Glomerular endothelial cell (primary cell): ENCODE data around the gene RBFOX1. TPM values are rescaled to one million over a fixed set of nuclear protein-coding genes. Genes with fewer than 3 reads are reported as not detected.
"Not testable (repeated sequence)": the region's sequence is repeated elsewhere in the genome, so short reads cannot be mapped to it uniquely, and the experiment has no call there.

Experiments
- DNase-seq: peaks from one replicate; pipeline ENCODE4 v3.0.0-alpha.2; 2011; ENCODE audit warnings: low read depth, low spot score; ENCODE audit errors: extremely low read depth
- total RNA-seq: library from RNA; depleted of rRNA; stranded (reverse); fragments of >200 nt; gene quantifications from 2 replicates; pipeline ENCODE4 v1.2.3, GENCODE V29; 2015

The RBFOX1 gene
- total RNA-seq, 1 donor from 2014 or later, result not detected

DNA sequence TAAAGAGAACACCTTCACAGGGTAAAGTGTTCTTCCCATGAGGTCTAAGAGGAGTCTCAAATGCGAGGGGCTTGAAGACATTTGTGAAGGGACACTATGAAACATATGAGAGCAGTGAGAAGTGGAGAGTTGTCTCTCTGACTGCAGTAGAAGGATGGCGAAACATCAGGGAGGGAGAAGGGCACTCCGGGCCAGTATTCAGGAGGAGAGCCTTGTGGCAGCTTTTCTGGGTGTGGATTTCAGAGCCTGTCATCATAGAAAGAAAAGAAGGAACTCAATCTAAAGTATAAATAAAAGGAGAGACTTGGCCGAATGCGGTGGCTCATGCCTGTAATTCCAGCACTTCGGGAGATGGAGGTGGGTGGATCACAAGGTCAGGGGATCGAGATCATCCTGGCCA, 117.2 kb downstream of the RBFOX1 start:
- no peak for DNase-seq

DNA sequence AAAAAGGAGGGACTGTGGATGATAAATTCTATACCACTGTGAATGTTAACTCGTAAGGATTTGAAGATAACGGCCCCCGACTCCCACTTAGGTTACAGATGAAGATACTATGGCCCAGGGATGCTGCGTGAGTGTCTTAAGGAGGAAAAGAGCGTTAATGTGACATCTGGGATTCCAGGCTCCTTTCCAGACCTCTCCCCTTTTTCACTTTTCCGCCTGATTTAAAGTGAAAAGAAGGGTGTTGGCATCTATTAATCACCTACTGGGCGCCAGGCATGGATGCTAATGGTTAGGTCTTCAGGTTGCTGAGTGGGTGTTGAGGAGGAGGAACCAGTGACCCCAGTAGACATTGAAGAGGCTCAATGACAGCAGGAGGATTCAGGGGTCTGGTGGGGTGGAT, 117.8 kb downstream of the RBFOX1 start:
- no peak for DNase-seq

DNA sequence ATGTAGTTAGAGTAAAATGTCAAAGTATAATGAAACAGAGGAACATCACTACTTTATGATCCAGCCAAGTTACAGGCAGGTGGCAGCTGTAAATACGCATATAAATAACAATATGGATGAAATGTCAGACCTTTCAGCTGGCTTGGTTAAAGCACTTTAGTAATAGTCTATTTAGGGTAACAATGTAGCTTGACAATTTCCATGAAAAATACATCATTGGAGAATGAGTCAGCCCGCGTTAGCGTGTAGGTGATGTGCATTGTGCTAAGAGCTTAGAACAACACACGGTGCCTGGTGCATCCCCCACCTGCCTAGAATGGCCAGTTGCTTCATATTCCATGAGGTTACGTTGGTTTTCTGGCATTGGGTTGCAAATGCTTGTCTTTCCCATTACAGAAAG, 119.4 kb downstream of the RBFOX1 start:
- no peak for DNase-seq

DNA sequence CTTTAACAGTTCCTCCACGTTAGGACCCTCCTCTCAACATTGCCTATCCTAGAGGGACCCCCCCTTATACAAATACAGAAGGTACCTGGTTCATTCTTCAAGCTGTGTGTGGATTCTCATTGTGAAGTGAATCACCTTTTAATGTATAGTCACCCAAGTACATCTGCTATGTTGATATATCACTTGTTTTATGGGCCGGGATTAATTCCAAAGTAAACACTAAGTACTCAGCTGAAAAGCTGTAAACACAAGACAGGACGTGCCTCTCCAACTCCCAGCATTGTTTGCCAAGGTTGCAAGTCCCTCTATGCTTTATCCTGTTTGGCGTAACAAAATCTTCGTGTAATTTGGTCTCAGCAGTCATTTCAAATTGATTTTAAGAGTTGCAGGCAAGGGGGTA, 123.6 kb downstream of the RBFOX1 start:
- no peak for DNase-seq

DNA sequence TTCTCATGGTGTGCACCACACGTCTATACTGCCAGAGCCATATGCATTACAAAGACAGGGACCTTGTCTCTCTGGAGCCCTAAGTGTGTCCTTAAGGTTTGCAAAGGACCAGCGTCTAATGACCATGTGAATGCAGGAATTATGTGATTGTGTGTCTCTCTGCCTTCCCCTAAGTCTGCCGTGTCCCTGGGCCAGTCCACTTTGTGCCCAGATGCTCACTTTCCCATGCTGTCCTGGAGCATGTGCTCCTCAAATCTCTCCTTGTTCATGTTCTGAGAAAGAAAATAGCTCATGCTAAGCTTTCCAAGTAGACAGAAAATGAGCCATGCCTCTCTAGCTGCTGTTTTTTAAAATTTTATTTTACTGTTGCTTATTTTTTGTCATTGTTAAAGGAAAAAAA, 125.5 kb downstream of the RBFOX1 start:
- no peak for DNase-seq

DNA sequence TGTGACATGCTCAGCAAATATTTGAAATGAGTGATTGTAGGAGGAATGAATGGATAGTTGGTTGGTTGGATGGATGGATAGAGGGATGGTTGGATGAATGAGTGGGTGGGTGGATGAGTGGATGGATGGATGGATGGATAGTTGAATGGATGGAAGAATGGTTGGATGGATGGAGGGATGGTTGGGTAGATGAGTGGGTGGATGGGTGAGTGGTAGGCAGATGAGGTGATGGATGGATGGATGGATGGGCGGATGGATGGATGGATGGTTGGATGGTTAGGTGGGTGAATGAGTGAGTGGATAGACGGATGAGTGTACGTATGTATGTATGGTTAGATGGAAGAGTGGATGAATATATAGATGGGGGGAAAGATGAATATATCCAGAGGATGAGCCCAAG, 137.7 kb downstream of the RBFOX1 start:
- no peak for DNase-seq

DNA sequence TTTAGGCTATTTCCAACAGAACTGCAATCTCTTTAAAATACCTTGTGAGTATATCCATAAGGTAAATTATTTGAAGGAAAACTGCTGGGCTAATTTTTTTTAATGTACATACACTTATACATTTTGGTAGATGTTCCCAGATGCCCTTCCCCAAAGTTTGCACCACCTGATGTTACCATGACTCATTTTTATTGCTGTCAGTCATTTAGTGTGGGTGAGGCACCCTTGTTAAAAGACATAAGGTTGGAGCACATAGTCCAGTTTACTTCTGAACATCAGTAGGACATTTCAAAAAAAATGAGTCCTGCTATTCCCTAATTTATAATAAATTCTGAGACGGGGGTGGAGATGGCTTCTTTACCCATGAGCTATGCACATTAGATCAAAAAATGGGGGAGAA, 138.6 kb downstream of the RBFOX1 start:
- no peak for DNase-seq

DNA sequence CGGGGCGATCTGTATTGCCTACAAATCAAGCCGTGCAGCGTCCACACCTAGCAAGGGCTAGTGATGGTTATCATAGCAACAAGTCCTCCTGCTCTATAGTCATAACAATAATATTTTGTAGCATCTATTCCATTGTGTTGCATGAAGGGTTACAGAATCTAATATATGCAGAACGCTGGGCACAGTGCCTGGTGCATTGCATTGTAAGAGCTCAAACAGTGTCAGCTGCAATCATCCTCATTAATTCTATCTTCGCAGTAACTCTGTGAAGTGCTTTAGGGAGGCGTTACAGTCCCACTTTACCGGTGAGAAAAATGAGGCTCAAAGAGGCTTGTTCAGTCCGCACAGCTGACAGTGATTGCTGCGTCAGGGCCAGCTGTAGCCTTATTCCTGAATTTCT, 149.4 kb downstream of the RBFOX1 start:
- no peak for DNase-seq

DNA sequence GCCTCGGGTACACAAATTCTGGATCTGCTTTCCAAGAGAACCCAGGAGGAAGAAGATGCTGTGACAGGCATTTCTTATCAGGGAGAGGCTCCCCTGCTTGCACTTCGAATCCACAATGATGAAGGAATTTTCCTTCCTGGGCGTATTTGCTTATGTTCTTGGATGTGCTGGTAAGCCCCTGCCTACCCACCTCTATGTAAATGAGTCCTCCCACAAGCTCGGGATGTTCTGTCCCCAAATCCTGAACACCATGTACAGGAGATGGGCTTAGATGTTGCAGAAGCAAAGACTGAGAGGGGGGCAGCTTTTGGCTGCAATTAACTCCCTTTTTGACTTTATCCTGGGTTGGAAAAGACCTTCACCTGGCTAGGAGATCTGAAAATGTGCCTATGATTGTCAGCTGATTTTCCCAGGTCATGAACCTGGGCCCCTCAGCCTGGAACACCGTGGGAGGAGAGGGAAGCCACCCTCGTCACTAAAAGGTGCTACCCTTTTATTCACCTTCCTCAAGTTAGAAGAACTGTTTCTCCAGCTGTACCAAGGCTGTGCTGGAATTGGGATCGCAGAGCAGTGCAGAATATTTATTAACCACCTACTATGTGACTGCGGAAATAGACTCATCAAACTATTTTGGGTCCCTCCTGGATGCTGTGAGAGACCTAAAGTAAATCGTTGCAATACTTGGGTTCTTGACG, 150.1 kb downstream of the RBFOX1 start:
- DNase-seq, result no peak

DNA sequence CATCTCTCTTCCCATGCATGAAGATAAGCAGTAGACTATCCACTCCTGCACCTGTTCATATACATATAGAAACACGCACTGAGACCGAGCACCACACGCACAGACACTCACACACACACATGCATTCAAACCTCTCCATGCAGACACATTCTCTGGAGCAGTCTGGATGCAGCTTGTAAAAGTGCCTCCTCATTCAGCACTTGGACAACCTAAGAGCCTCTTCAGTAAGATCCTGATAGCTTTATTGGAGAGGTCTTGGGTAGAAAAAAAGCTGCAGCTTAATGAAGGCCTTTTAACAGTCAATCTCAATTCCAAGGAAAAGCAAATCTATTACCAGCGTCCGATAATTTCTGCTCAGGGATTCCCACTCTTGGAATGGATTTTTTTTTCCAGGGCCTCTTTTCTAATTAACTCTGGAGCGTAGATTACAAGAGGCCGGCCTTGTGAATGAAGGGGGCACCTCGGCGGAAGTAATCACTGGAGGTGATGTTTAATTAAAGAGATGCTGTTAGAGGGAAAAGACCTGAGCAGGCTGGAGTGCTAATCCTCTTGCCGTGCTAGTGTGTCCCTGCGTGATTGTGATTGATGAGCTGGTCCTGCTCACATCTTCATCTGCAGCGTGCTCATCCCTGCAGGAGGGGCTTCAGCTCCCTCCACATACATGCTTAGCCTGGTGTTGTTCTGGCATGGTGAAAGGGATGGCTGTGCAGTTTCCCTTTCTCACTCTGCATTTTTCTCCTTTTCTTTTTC, 155.1 kb downstream of the RBFOX1 start:
- DNase-seq, result no peak

DNA sequence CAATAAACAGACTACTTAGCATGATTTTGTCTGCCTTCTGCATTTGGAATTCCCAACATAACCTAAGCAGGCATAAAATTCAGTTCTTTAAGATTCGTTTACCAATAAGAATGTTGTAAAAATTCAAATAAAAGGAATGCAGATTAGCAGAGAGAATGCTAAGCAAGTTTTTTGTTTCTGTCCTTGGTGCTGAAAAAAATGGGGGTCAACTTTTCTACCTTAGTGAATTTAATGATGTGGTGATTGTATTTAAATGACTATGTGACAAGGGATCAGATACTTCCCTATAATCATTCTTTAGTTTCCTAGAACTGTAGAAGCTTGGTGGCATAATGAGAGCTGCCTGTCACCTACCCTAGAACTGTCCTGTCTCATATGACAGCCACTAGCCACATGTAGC, 159.5 kb downstream of the RBFOX1 start:
- DNase-seq, result no peak

DNA sequence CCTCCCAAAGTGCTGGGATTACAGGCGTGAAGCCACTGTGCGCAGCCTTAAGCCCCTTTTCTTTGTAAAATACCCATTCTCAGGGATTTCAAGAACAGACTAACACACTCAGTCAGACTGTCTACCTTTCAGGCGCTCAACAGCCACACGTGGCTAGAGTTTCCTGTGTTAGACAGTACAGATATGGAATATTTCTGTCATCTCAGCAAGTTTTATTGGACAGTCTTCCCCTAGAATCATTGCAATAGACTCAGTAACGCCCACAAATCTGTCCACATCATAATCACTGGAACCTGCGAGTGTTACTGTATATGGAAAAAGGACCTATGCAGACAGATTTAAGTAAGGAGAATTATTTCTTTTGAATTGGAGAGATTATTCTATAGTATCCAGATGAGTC, 160.5 kb downstream of the RBFOX1 start:
- no peak for DNase-seq

DNA sequence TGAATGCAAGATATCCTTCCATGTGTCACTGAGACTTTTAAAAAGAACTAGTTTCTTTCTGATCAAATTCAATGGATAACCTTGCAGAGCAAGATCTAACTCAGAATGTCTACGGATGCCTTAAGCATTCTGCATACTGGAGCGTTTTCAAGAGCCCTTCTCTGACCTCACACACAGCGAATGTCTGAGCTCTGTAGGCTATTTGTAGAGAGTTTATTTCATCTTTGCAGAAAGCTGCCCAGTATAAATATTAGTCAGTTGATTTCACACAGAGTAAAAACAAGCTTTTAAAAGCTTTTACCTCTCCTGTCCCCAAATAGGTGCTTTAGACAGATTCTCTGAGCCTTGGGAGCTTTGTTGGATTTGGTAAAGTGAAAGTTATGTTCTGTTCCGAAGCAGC, 165.0 kb downstream of the RBFOX1 start:
- no peak for DNase-seq

DNA sequence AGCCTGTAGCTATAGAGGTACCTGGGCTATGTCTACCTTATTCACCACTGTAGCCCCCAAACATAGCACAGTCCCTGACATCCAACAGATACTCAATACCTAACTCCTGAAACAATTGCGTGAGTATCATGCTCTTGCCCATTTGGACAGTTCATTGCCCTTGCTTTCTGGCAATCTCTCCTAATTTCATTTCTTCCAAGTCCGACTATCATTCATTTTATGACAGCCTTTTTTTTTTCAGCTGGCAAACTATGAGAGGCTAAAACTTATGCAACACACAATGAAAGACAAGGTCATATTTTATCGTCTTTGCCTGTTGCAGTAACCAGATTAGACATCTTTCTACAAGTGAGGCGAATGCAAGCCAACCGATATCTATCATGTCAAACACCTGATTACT, 169.2 kb downstream of the RBFOX1 start:
- DNase-seq, result no peak

DNA sequence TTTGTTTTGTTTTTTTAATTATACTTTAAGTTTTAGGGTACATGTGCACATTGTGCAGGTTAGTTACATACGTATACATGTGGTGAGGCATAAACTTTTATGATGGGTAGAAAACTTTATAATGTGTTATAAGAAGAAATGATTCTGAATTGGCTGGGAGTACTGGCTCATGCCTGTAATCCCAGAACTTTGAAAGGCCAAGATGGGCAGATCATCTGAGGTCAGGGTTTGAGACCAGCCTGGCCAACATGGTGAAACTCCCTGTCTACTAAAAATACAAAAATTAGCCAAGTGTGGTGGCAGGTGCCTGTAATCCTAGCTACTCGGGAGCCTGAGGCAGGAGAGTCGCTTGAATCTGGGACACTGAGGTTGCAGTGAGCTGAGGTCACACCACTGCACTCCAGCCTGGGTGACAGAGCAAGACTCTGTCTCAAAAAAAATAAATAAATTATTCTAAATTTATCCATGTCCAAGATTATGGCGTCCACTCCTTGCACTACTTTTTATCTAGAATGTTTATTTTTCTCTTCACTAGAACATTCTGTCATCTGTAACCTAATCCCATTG, 170.0 kb downstream of the RBFOX1 start:
- not testable (repeated sequence) for DNase-seq

DNA sequence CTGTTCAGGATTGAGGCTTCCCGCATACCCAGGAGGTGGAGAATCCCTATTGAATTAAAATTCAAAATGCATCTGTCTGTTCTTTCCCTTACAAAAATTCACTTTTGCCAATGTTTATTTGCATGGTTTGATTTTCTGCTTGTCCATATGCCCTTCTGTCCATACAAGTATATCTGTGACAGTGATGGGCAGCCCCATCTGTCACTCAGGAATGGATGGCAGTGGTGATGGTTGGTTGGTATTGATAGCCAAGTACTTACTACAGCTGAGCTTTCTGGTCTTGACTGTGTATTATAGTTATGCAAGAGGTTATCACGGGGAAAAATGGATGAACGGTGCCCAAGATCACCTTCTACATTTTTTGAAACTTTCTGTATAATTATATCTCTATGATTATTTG, 171.0 kb downstream of the RBFOX1 start:
- no peak for DNase-seq

DNA sequence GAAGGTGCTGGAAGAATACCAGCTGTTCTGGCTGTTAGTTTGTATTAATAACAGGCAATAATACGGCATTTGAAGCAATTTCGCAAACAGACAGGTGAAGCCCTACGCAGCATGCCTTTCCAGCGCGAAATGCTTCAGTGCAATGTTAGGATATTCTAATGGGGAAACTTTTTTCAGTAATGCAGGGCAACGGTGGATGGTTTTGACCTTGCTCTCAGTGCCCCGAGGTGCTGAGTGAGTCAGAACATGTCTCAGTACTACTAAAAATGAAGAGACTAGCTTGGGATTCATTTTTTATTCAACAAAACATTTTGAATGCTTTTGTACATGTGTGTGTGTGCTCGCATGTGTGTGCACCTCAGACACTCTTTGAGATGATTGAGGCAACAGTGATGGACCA, 172.2 kb downstream of the RBFOX1 start:
- no peak for DNase-seq

DNA sequence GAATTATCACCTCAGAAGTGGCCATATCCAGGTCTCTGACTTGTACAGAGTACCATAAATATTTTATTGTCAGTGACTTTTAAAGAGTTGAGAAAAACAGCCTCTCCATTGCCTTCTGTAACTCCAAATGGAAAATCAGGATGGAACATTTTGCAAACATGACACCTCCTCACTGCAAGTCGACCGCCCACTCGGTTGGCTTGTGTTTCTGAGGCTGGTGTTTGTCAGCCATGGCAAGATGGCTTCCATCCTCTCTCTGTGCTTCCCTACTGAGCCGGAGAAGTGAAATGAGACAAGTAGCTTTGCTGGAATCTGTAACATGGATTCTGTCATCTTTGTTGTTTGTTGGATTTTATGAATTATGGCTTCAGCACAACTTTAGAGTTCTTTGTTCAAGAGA, 172.8 kb downstream of the RBFOX1 start:
- DNase-seq, result no peak

DNA sequence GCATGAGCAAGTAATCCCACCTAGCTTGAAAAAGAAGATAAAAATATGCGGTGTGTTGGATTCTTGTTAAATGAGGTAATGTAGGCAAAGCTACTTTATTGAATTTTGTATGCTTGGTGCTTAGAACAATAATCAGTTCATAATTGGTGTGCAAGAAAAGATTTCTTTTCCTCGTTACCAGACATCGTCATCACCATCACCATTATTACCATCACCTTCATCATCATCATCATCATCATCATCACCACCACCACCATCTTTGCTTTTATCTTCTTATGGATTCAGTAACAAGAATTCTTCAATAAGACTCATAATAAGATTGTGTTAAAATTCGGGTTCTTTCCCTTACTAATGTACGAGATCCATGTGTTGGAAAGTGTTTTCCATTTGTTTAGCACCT, 173.7 kb downstream of the RBFOX1 start:
- DNase-seq, result no peak

DNA sequence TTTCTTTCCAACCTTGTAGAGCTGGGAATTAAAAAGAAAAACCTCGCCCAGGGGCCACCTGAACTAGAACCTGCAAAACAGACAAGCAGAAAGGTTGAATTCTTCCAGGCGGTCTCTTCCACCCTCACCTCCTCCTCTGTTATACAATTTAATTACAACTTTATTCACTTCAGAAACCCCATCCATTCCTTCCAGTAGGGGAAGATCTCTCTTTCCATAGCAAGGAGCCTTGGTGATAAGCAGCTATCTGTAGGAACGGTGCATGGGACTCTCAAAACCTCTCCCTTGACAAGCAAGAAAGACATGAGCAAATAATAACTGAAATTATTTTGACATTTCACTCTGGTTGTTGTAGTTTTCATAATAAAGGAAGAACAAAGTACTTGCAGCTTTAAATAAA, 176.0 kb downstream of the RBFOX1 start:
- DNase-seq, result no peak

DNA sequence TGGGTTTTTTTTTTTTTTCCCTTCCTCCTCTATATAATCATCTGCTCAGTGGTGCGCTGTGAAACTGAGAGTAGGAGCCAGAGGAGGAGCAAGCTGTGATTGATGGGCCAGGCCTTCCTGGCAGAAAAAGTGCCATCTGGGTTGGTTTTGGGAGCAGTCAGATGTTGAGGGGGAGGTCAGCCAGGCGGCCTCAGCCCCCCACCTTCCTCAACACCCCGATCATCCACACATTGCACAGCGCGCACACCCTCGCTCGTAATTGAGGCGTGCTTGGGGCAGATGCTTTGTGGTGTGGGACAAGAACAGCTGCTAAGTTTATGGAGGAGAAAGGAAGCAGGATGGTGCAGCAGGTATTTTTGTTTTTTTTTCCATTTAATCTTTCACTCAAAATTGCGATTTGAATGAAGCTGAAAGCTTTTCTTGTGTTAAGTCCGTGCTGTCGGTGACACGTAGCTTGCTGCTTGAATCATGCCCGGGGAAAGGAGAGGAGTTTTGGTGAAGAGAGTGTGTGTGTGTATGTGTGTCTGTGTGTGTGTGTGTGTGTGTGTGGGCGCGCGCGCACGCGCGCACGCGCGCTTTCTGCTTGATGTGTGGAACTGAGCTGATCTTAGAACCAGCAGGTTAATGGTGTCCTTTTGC, 177.4 kb downstream of the RBFOX1 start:
- no peak for DNase-seq
